BE2C (cell line): ENCODE data around the gene EYA2.

Experiments used
- DNase-seq: peaks from one replicate; pipeline ENCODE4 v3.0.0-alpha.2; 2020
- H3K27me3 ChIP-seq: fragments of 250-450 bp; sonication (Bioruptor Pico); 2 replicates; pipeline ENCODE4 v1.5.1; 2020; ENCODE audit warnings: mild to moderate bottlenecking
- H3K36me3 ChIP-seq: fragments of 250-450 bp; sonication (Bioruptor Pico); 2 replicates; pipeline ENCODE4 v1.5.1; 2020; ENCODE audit warnings: mild to moderate bottlenecking
- H3K4me1 ChIP-seq: fragments of 250-450 bp; sonication (Bioruptor Pico); 2 replicates; pipeline ENCODE4 v1.5.1; 2020
- H3K4me3 ChIP-seq: 2 replicates; pipeline ENCODE4 v1.5.1; 2011; ENCODE audit warnings: low read depth, low read length
- H3K9me3 ChIP-seq: fragments of 250-450 bp; sonication (Bioruptor Pico); 2 replicates; pipeline ENCODE4 v1.5.1; 2020
- TF ChIP-seq, protein P1 (sequence below): IDR thresholded peaks from 2 replicates; pipeline ENCODE4 v1.5.1; 2012; ENCODE audit warnings: mild to moderate bottlenecking, low read depth, low read length

The EYA2 gene

DNA sequence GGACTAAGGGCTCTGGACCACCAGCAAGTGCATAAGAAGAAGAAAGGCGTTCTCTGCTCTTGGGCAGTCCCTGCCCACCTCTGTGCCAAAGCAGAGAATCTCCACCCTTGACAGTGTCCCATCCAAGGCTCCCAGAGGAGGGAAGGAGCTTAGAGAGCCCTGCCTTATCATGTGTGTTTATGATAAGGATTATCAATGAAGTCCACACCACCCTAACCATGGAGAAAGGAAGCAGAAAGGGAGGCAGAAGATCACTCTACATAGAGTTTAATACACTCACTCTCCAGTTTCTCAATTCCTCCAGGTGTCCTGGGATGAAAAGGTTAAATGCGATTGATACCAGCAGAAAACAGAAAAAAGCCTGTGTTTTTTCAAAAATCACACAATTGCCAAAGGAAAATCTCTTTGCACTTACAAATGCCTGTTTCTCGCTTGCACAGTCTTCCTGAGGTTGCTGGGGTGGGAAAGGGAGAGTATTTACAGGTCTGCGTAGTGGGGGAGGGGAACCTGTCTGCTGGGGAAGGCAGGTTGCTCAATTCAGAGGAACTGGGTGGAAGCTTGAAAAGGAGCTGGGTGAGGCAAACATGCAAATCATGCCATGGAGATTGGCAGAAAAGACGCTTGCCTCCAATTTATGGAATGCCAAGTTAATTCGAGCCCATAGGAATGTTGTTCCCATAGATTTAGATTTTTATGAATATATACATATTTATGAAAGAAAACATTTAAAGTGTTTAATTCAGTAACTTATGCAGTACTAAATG is 104.0 kb downstream of the EYA2 start:
- TF ChIP-seq, protein P1, sequence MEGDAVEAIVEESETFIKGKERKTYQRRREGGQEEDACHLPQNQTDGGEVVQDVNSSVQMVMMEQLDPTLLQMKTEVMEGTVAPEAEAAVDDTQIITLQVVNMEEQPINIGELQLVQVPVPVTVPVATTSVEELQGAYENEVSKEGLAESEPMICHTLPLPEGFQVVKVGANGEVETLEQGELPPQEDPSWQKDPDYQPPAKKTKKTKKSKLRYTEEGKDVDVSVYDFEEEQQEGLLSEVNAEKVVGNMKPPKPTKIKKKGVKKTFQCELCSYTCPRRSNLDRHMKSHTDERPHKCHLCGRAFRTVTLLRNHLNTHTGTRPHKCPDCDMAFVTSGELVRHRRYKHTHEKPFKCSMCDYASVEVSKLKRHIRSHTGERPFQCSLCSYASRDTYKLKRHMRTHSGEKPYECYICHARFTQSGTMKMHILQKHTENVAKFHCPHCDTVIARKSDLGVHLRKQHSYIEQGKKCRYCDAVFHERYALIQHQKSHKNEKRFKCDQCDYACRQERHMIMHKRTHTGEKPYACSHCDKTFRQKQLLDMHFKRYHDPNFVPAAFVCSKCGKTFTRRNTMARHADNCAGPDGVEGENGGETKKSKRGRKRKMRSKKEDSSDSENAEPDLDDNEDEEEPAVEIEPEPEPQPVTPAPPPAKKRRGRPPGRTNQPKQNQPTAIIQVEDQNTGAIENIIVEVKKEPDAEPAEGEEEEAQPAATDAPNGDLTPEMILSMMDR: no peak
- no peak for DNase-seq
- no peak overlapping the region for H3K4me3 ChIP-seq
- H3K36me3 ChIP-seq: no peaks in the 10 kb centered on the region
- H3K27me3 ChIP-seq: no peaks in the 10 kb centered on the region
- no peaks in the 10 kb centered on the region for H3K4me1 ChIP-seq
- H3K9me3 ChIP-seq: no peaks in the 10 kb centered on the region

DNA sequence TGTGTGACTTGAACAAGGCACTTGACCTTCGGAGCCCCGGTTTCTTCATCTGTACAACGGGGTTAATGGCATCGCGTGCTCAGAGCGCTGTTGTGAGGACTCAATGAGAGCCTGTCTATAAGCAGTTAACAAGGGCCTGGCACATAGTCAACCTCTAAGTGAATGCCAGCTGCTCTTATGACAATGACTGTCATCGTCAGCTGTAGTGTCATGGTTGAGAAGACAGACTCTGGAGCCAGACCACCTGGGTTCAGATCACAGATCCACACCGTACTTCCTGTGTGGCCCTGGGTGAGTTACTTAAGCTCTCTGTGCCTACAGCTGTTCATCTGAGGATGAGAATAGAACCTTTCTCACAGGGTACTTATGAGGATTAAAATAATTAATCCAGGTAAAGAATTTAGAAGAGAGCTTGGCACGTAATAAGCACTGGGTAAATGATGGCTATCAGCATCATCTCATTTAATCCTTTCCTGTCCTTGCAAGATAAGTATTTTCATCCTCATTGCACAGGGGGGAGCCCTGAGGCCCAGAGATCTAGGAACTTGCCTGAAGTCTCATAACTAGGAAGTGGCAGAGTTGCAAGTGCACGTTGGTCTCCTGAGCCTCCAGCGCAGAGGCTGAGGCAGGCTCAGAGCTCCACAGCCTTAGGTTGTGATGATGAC is 105.3 kb downstream of the EYA2 start:
- no peak overlapping the region for H3K4me3 ChIP-seq
- no peak for DNase-seq
- no peaks in the 10 kb centered on the region for H3K4me1 ChIP-seq
- TF ChIP-seq, protein P1: no peak
- no peaks in the 10 kb centered on the region for H3K36me3 ChIP-seq
- H3K9me3 ChIP-seq: no peaks in the 10 kb centered on the region
- H3K27me3 ChIP-seq: no peaks in the 10 kb centered on the region

DNA sequence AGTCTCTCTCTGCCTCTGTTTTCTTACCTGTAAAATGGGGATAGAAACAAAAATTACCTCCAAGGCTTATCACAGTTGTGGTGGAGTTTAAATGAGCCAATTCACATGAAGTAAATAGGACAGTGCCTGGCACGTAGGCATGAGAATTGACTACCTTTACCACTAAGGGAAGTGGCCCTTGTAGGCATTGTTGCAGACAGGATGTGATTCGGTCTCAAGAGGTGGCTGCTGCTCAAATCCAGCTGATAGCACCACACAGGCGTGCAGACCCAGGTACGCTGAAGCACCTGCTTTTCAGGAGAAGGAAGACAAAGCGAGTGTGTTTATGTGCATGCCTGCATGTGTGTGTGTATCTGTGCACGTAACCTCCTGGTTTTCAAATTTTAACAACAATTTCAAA is 108.6 kb downstream of the EYA2 start:
- no peaks in the 10 kb centered on the region for H3K27me3 ChIP-seq
- TF ChIP-seq, protein P1: no peak
- H3K4me3 ChIP-seq: no peak overlapping the region
- H3K9me3 ChIP-seq: no peaks in the 10 kb centered on the region
- no peaks in the 10 kb centered on the region for H3K4me1 ChIP-seq
- no peaks in the 10 kb centered on the region for H3K36me3 ChIP-seq
- DNase-seq: no peak

DNA sequence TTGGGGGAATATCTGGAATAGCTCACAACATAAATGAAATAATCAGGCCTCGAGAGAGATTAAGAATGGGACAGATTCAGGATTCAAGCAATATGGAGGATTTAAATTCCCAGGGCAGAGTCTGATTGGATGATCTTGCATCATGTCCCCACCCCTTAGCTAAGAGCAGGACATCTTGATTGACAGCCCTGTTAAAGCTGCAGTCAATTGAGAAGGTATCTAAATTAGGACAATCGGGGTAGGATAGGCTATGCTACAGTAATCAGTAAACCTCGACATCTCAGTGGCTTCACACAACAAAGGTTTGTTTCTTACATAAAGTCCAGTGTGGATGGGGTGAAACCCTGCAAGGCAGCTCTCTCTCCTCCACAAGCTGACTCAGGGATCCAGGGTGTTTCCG is 109.5 kb downstream of the EYA2 start:
- Histone ChIP-seq H3K4me3 (no peak overlapping the region), H3K9me3 (no peaks in the 10 kb centered on the region), H3K27me3 (no peaks in the 10 kb centered on the region), H3K4me1 (no peaks in the 10 kb centered on the region), H3K36me3 (no peaks in the 10 kb centered on the region)
- TF ChIP-seq, protein P1: no peak
- DNase-seq: no peak

DNA sequence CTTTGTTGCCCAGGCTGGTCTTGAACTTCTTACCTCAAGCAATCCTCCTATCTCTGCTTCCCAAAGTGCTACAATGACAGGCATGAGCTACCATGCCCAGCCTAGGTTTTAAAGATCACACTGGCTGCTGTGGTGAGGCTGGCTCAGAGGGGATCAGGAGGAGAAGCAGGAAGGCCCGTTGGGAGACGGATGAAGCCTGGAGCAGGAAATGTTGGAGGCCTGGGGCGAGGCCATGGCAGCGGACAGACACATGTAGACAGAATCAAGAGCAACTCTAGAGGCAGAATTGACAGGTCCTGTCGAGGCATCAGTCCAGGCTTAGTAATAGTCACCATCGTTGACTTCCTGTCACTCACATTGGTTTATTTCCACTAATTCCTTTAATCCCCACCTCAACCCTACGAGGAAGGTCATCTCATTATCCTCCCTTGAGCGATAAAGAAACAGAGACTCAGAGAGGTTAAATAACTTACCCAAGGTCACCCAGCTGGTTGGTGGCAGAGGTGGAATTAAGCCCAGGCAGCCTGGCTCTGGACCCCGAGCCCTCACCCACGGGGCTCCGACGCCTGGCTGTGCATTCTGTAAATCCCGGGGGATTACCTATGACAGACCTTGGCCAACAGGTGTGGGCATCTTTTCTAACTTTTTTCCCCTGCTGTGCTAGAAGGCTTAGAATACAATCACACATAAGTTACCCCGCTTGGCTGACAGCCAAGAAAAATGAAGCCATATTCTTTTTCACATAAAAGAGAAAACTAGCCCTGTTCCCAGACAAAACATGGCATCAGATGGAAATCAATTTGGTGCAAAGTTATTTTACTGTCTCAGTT is 113.4 kb downstream of the EYA2 start:
- Histone ChIP-seq H3K4me1 (no peaks in the 10 kb centered on the region), H3K36me3 (no peaks in the 10 kb centered on the region), H3K9me3 (no peaks in the 10 kb centered on the region), H3K4me3 (no peak overlapping the region), H3K27me3 (no peaks in the 10 kb centered on the region)
- TF ChIP-seq, protein P1: no peak
- no peak for DNase-seq
